WERI-Rb-1 (cell line): Measurements from ENCODE around the gene SBK3.
"Not testable (repeated sequence)": the region's sequence is repeated elsewhere in the genome, so short reads cannot be mapped to it uniquely, and the experiment has no call there.

Experiments used
- DNase-seq: peaks from one replicate; pipeline ENCODE4 v3.0.0-alpha.2; 2020
- H3K27ac ChIP-seq: fragments of 250-450 bp; sonication (Bioruptor Pico); 2 replicates; pipeline ENCODE4 v1.5.1; 2020; ENCODE audit warnings: mild to moderate bottlenecking, moderate library complexity
- H3K27me3 ChIP-seq: fragments of 250-450 bp; sonication (Bioruptor Pico); 2 replicates; pipeline ENCODE4 v1.5.1; 2021; ENCODE audit warnings: mild to moderate bottlenecking, low read depth, moderate library complexity; ENCODE audit not compliant: insufficient read depth, severe bottlenecking
- H3K36me3 ChIP-seq: fragments of 250-450 bp; sonication (Bioruptor Pico); 2 replicates; pipeline ENCODE4 v1.5.1; 2020; ENCODE audit warnings: mild to moderate bottlenecking, moderate library complexity
- H3K4me3 ChIP-seq: 2 replicates; pipeline ENCODE4 v1.5.1; 2011; ENCODE audit warnings: low read depth, mild to moderate bottlenecking, control low read depth, low read length
- H3K9me3 ChIP-seq: fragments of 250-450 bp; sonication (Bioruptor Pico); 2 replicates; pipeline ENCODE4 v1.5.1; 2021; ENCODE audit warnings: mild to moderate bottlenecking, moderate library complexity; ENCODE audit not compliant: severe bottlenecking
- TF ChIP-seq, protein P1 (sequence below): IDR thresholded peaks from 2 replicates; pipeline ENCODE4 v1.5.1; 2011; ENCODE audit warnings: low read depth, mild to moderate bottlenecking, control low read depth, inconsistent platforms, low read length

Gene SBK3

GRCh38 chr19:55498246-55498840 lies 47.0 kb downstream of the SBK3 start:
- TF ChIP-seq, protein P1, sequence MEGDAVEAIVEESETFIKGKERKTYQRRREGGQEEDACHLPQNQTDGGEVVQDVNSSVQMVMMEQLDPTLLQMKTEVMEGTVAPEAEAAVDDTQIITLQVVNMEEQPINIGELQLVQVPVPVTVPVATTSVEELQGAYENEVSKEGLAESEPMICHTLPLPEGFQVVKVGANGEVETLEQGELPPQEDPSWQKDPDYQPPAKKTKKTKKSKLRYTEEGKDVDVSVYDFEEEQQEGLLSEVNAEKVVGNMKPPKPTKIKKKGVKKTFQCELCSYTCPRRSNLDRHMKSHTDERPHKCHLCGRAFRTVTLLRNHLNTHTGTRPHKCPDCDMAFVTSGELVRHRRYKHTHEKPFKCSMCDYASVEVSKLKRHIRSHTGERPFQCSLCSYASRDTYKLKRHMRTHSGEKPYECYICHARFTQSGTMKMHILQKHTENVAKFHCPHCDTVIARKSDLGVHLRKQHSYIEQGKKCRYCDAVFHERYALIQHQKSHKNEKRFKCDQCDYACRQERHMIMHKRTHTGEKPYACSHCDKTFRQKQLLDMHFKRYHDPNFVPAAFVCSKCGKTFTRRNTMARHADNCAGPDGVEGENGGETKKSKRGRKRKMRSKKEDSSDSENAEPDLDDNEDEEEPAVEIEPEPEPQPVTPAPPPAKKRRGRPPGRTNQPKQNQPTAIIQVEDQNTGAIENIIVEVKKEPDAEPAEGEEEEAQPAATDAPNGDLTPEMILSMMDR, result no peak
- H3K27me3 ChIP-seq, result no peaks in the 10 kb centered on the region
- DNase-seq, result no peak
- H3K27ac ChIP-seq, result no peak overlapping the region
- H3K9me3 ChIP-seq, result peaks cover 19% of the 10 kb centered on the region
- no peak overlapping the region for H3K4me3 ChIP-seq
- H3K36me3 ChIP-seq, result peaks cover 3% of the 10 kb centered on the region

DNA sequence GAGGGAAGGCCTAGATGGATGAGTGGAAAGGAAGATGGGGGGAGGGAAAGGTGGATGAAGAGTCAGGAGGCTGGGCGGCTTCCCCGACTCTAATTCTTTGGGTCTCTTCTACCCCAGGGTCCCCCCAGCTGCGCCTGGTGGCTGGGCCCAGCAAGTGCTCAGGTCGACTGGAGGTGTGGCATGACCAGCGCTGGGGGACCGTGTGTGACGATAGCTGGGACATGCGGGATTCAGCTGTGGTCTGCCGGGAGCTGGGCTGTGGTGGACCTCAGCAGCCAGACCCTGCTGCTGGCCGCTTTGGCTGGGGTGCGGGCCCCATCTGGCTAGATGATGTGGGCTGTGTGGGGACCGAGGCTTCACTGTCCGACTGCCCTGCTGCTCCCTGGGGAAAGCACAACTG lies 47.6 kb downstream of the SBK3 start:
- no peaks in the 10 kb centered on the region for H3K27me3 ChIP-seq
- no peak overlapping the region for H3K4me3 ChIP-seq
- TF ChIP-seq, protein P1, result no peak
- no peak for DNase-seq
- H3K27ac ChIP-seq, result no peak overlapping the region
- H3K9me3 ChIP-seq, result peaks cover 13% of the 10 kb centered on the region
- H3K36me3 ChIP-seq, result no peaks in the 10 kb centered on the region

DNA sequence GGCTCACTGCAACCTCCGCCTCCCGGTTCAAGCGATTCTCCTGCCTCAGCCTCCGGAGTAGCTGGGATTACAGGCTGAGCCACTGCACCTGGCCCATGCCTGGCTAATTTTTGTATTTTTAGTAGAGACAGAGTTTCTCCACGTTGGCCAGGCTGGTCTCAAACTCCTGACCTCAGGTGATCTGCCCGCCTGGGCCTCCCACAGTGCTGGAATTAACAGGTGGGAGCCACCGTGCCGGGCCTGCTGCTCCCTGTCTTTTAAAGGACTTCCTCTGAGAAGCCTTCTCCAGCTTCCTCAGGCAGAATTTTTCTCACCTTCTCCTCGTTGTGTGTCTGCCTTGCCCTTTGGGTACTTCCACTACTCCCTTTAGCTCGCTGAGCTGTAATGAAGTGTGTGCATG lies 48.5 kb downstream of the SBK3 start:
- not testable (repeated sequence) for H3K36me3 ChIP-seq, H3K27ac ChIP-seq, H3K27me3 ChIP-seq, H3K9me3 ChIP-seq, DNase-seq, H3K4me3 ChIP-seq

GRCh38 chr19:55495646-55496349 lies 49.5 kb downstream of the SBK3 start:
- DNase-seq, result no peak

DNA sequence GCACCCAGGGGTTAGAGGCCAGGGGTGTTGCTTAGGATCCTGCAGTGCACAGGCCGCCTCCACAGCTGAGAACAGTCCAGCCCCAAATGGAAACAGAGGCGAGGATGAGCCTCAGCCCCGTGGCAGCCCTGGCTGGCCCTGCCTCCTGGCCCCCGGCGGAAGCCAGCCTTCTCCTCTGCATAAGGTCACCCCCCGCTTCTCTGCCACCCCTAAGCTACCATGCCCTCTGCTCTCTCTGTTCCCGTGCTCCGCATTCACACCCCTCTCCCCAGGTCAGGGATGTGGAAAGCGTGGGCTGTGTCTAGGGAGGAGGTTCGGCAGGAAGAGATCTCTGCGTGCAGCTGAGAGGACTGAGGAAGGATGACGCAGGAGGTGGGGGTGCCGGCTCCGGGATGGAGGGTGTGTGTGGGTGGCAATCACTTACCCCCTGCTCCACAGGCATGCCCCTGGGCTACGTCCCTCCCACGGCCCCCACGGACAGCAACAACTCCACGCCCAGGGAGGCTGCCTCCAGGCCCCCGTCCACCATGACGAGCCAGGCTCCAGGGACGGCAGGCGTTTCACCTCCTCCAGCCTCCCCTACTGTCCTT lies 51.1 kb downstream of the SBK3 start:
- TF ChIP-seq, protein P1, result no peak
- no peak overlapping the region for H3K4me3 ChIP-seq

More at GRCh38 chr19:55495646-55496349, 49.5 kb downstream of the SBK3 start:
- H3K4me3 ChIP-seq, result no peak overlapping the region
- no peak overlapping the region for H3K27ac ChIP-seq
- no peaks in the 10 kb centered on the region for H3K36me3 ChIP-seq
- TF ChIP-seq, protein P1, result no peak
- H3K9me3 ChIP-seq, result no peaks in the 10 kb centered on the region
- no peaks in the 10 kb centered on the region for H3K27me3 ChIP-seq

DNA sequence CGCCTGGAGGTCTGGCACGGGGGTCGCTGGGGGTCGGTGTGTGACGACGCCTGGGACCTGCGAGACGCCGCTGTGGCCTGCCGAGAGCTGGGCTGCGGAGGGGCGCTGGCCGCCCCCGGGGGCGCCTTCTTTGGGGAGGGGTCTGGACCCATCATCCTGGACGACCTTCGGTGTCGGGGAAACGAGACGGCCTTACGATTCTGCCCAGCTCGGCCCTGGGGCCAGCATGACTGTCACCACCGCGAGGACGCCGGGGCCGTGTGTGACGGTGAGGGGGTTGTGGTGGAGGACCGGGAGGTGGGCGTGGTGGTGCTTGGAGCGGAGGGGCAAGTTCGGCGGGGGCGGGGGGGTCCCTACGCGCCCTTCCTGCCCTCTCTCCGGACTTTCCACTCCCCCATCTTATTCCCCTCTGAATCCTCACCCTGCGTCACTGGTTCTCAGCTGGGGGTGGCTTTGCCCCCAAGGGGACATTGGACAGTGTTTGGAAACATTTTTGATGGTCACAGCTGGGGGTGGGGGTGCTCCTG lies 51.6 kb downstream of the SBK3 start:
- no peaks in the 10 kb centered on the region for H3K36me3 ChIP-seq
- no peak for DNase-seq
- H3K27me3 ChIP-seq, result no peaks in the 10 kb centered on the region
- no peak overlapping the region for H3K4me3 ChIP-seq
- no peak overlapping the region for H3K27ac ChIP-seq
- TF ChIP-seq, protein P1, result no peak
- H3K9me3 ChIP-seq, result no peaks in the 10 kb centered on the region

More for the DNA sequence above, 51.1 kb downstream of the SBK3 start:
- Histone ChIP-seq H3K27ac (no peak overlapping the region), H3K27me3 (no peaks in the 10 kb centered on the region), H3K36me3 (no peaks in the 10 kb centered on the region), H3K9me3 (no peaks in the 10 kb centered on the region)
- no peak for DNase-seq
